Measurements from ENCODE around the gene EI24.

- TF ChIP-seq, protein P1, sequence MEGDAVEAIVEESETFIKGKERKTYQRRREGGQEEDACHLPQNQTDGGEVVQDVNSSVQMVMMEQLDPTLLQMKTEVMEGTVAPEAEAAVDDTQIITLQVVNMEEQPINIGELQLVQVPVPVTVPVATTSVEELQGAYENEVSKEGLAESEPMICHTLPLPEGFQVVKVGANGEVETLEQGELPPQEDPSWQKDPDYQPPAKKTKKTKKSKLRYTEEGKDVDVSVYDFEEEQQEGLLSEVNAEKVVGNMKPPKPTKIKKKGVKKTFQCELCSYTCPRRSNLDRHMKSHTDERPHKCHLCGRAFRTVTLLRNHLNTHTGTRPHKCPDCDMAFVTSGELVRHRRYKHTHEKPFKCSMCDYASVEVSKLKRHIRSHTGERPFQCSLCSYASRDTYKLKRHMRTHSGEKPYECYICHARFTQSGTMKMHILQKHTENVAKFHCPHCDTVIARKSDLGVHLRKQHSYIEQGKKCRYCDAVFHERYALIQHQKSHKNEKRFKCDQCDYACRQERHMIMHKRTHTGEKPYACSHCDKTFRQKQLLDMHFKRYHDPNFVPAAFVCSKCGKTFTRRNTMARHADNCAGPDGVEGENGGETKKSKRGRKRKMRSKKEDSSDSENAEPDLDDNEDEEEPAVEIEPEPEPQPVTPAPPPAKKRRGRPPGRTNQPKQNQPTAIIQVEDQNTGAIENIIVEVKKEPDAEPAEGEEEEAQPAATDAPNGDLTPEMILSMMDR (IDR thresholded peaks at IDR 0.05), result no peak
- peak; percentile 79 for TF ChIP-seq POLR2A (IDR thresholded peaks at IDR 0.05)
- TF ChIP-seq POLR2AphosphoS5 (IDR thresholded peaks at IDR 0.05), result peak; percentile 77 to 82 (median 81)
- no peak for TF ChIP-seq EP300 (IDR thresholded peaks at IDR 0.05; ENCODE audit: low read depth)
Observed at GRCh38 chr11:125625630-125626287, 56.5 kb downstream of the EI24 start.
